Epithelial cell of esophagus (primary cell): ENCODE measurements around the gene CBARP.
"Not testable (repeated sequence)": the region's sequence is repeated elsewhere in the genome, so short reads cannot be mapped to it uniquely, and the experiment has no call there.

Source experiments
- DNase-seq: peaks from one replicate; pipeline ENCODE4 v3.0.0; 2010; ENCODE audit warnings: low read depth
- H3K4me3 ChIP-seq: 2 replicates; pipeline ENCODE4 v1.5.1; 2011; ENCODE audit warnings: mild to moderate bottlenecking, low read length, control low read depth
- CTCF ChIP-seq: IDR thresholded peaks from 2 replicates; pipeline ENCODE4 v1.5.1; 2011; ENCODE audit warnings: low read depth, mild to moderate bottlenecking, low read length, control low read depth, inconsistent platforms; ENCODE audit not compliant: insufficient read depth; ENCODE audit errors: missing control alignments

Gene CBARP

DNA sequence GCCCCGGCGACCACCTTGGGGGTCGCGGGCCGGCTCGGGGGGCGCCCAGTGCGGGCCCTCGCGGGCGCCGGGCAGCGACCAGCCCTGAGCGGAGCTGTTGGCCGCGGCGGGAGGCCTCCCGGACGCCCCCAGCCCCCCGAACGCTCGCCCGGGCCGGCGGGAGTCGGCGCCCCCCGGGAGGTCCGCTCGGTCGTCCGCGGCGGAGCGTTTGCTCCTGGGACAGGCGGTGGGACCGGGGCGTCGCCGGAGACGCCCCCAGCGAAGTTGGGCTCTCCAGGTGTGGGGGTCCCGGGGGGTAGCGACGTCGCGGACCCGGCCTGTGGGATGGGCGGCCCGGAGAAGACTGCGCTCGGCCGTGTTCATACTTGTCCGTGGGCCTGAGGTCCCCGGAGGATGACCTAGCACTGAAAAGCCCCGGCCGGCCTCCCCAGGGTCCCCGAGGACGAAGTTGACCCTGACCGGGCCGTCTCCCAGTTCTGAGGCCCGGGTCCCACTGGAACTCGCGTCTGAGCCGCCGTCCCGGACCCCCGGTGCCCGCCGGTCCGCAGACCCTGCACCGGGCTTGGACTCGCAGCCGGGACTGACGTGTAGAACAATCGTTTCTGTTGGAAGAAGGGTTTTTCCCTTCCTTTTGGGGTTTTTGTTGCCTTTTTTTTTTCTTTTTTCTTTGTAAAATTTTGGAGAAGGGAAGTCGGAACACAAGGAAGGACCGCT lies 31.5 kb downstream of the CBARP start:
- no peak for DNase-seq
- H3K4me3 ChIP-seq = peak overlapping the region; percentile 73
- TF ChIP-seq CTCF = no peak

DNA sequence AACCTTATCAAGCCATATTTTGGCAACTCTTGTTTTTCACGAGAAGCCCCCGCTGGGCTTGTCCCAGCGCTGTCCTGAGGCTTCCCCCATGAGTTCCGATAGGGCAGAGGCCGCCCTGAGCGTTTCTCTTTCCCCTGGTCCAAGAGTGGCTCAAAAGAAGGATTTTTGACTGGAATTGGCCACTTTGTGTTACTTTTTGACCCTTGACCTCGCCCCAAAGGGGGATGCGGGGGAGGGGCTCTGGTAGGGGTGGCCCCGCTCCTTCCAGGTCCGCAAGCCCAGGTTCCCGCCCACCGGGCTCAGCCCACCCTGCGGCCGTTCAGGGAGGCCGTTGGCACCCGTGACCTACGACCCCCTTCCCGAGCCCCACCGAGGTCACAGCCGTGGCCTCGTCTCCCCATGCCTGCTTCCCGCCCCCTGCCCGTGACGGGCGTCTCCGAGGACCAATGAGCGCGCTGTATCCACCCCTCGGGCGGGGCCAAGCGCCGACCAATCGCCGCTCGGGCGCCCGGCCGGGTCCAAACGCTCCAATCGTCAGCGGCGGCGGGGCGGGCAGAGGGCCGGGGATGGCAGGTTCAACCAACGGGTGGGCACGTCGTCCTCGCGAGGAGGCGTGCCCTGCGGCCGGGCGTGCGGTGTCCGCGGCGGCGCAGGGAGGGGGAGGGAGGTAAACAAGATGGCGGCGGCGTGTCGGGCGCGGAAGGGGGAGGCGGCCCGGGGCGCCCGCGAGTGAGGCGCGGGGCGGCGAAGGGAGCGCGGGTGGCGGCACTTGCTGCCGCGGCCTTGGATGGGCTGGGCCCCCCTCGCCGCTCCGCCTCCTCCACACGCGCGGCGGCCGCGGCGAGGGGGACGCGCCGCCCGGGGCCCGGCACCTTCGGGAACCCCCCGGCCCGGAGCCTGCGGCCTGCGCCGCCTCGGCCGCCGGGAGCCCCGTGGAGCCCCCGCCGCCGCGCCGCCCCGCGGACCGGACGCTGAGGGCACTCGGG lies 32.4 kb downstream of the CBARP start, which contains the start of gene STK11:
STK11 (plus strand) TSS at position 665 of the 986 bp plus-strand sequence. CDS start 1,136 bp downstream, outside the sequence.
- TF ChIP-seq CTCF = no peak
- peak within 1 kb of the TSS; percentile 73 for H3K4me3 ChIP-seq

DNA sequence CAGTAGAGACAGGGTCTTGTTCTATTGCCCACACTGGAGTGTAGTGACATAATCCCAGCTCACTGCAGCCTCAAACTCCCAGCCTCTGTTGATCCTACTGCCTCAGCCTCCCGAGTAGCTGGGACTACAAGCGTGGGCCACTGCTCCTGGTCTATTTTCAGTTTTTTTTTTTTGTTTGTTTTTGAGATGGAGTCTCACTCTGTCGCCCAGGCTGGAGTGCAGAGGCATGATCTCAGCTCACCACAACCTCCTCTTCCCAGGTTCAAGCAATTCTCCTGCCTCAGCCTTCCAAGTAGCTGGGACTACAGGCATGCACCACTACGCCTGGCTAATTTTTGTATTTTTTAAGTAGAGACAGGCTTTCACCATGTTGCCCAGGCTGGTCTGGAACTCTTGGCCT lies 37.2 kb downstream of the CBARP start:
- not testable (repeated sequence) for H3K4me3 ChIP-seq

More for the DNA sequence above, 32.4 kb downstream of the CBARP start, which contains the start of gene STK11:
- DNase-seq = peak; percentile 99

GRCh38 chr19:1199531-1199930 lies 38.3 kb downstream of the CBARP start:
- TF ChIP-seq CTCF = no peak
- H3K4me3 ChIP-seq = no peak overlapping the region
- no peak for DNase-seq

More for the DNA sequence above, 37.2 kb downstream of the CBARP start:
- DNase-seq = not testable (repeated sequence)

DNA sequence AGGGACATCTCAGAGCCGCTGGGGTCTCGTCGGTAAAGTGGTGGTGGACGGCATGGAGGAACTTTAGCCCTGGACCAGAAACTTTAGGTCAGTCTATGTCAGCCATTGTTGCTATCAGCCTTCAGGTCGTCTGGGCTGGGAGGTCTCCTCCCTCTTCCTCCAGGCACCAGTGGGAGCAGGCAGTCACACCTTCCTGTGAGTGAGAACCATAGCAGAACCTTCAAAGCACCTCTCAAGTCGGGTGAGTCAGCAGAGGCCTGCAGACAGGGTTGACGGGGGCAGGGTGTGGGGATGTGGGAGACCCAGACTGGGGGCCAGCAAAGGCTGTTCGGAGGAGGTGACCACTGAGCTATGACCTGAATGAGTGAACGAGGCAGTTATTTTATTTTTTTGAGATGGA lies 48.4 kb downstream of the CBARP start:
- TF ChIP-seq CTCF = no peak
- no peak overlapping the region for H3K4me3 ChIP-seq
- DNase-seq = peak; percentile 67

- TF ChIP-seq CTCF = no peak
- no peak overlapping the region for H3K4me3 ChIP-seq
Observed at GRCh38 chr19:1183543-1184172, 54.1 kb downstream of the CBARP start.

DNA sequence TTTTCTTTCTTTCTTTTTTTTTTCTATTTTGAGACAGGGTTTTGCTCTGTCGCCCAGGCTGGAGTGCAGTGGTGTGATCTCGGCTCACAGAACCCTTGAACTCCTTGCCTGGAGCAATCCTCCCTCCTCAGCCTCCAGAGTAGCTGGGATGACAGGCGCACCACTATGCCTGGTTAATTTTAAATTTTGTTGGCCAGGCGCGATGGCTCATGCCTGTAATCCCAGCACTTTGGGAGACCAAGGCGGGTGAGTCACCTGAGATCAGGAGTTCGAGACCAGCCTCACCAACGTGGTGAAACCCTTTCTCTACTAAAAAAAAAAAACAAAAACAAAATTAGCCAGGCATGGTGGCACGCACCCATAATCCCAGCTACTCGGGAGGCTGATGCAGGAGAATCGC lies 55.1 kb downstream of the CBARP start:
- no peak for DNase-seq
- H3K4me3 ChIP-seq = no peak overlapping the region
- no peak for TF ChIP-seq CTCF

More at GRCh38 chr19:1183543-1184172, 54.1 kb downstream of the CBARP start:
- peak; percentile 84 for DNase-seq
